ENCODE measurements around the gene MDM4. TPM values are rescaled to one million over a fixed set of nuclear protein-coding genes. Genes with fewer than 3 reads are reported as not detected.

Gene MDM4
- total and polyA plus RNA-seq, 2 donors (not counting 1 experiment from before 2014, with no cell fraction given), result 46.6 to 374 TPM

DNA sequence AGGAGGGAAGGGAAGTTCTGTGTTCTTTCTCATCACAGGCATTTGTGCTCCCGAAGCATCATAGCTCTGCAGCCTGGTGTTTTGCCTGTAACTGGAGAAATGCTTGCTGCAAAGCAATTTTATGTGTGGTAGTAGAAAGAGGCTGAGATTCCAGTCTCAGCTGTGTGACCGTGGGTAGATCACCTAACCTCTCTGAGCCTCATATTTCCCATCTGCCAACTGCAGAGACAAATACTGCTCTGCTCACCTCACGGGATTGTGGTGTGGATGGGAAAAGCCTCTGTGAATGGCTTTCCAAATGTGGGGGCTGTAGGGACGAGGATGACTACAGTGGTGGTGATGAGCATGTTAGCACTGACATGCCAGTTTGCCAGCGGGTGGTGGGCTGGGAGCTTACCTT, 84.0 kb downstream of the MDM4 start:
- Histone ChIP-seq H3K4me3 (ENCODE audit: control extremely low read depth in 1 of 5, extremely low read depth in 1 of 5, insufficient read depth in 1 of 5, low read depth in 2 of 5, low read length in 4 of 5) (no peak overlapping the region), H3K79me2 (ENCODE audit: control insufficient read depth, insufficient read depth, low read length) (no peaks in the 10 kb centered on the region), H4K20me1 (ENCODE audit: control insufficient read depth, insufficient read depth, low read length, poor library complexity, severe bottlenecking) (no peaks in the 10 kb centered on the region), H3K9ac (ENCODE audit: low read length) (no peak overlapping the region), H3K36me3 (replicated peaks in 1 of 2; ENCODE audit: control extremely low read depth in 1 of 2, control insufficient read depth in 1 of 2, extremely low read depth in 1 of 2, insufficient read depth in 2 of 2, low read length in 1 of 2) (peaks cover 0 to 11% of the 10 kb centered on the region in 2 experiments), H3K27me3 (replicated peaks in 1 of 4; ENCODE audit: control extremely low read depth in 1 of 4, control insufficient read depth in 3 of 4, insufficient read depth in 4 of 4, low read length in 3 of 4) (no peaks in the 10 kb centered on the region), H3K27ac (ENCODE audit: low read length in 2 of 2) (no peak overlapping the region), H3K4me2 (replicated peaks; ENCODE audit: low read depth, low read length, poor library complexity, severe bottlenecking) (no peak overlapping the region), H3K4me1 (ENCODE audit: control insufficient read depth in 2 of 2, insufficient read depth in 2 of 2, low read length in 2 of 2) (peaks cover 0 to 5% of the 10 kb centered on the region in 2 donors), H2AFZ (ENCODE audit: insufficient read depth, low read depth, low read length, poor library complexity, severe bottlenecking) (no peak overlapping the region), H3K9me3 (ENCODE audit: control extremely low read depth in 1 of 3, control insufficient read depth in 2 of 3, insufficient read depth in 1 of 3, low read length in 2 of 3) (no peaks in the 10 kb centered on the region)
- Mint-ChIP-seq H3K27me3 (no peaks in the 10 kb centered on the region), H3K4me1 (peaks cover 12% of the 10 kb centered on the region), H3K9me3 (ENCODE audit: insufficient read depth) (no peaks in the 10 kb centered on the region), H3K4me3 (no peak overlapping the region), H3K27ac (no peak overlapping the region)
- ATAC-seq (ENCODE audit: low read depth) (no peak), DNase-seq (no peak)
- 91% methylated on average over 4 of the region's 5 CpGs for WGBS (ENCODE audit: insufficient coverage)
- ChIA-PET CTCF (interaction anchor here (1.5 kb wide), 1 partner anchor 12 kb away, joined by 3 read pairs; no protein-coding TSS in a partner anchor), POLR2A (no interaction called here)
- TF ChIP-seq EZH2 (IDR thresholded peaks at IDR 0.05; ENCODE audit: borderline replicate concordance, insufficient read depth, low read depth, low read length, poor library complexity, severe bottlenecking), result no peak
- no peak for TF ChIP-seq CTCF (IDR thresholded peaks at IDR 0.05)
- intact Hi-C loops (cut with micrococcal nuclease), result no loop called here

DNA sequence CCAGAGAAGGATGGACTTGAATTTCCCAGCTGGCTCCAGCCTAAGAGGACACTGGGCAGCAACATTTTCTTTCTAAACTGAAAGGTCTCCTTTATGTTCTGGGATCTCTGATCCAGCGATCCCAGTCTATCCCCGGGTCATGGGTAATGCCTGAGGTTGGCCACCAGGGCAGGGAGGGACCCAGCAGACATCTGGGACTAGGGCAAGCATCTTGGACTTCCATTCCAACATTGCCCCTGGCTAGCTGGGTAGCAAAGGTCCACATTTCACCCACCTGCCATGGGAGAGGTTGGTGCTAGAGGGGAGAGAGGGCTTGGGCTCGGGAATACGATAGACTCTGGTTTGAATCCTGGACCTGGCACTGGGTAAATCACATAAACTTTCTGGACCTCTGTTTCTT, 84.8 kb downstream of the MDM4 start:
- H3K9me3 ChIP-seq (ENCODE audit: control extremely low read depth in 1 of 3, control insufficient read depth in 2 of 3, insufficient read depth in 1 of 3, low read length in 2 of 3), result peaks cover 0 to 3% (median 0%) of the 10 kb centered on the region in 3 donors
- H3K27me3 ChIP-seq (replicated peaks in 1 of 4; ENCODE audit: control extremely low read depth in 1 of 4, control insufficient read depth in 3 of 4, insufficient read depth in 4 of 4, low read length in 3 of 4), result no peaks in the 10 kb centered on the region
- Mint-ChIP-seq H3K27ac (no peak overlapping the region), H3K9me3 (ENCODE audit: insufficient read depth) (no peaks in the 10 kb centered on the region), H3K4me3 (no peak overlapping the region), H3K27me3 (no peaks in the 10 kb centered on the region), H3K4me1 (peaks cover 12% of the 10 kb centered on the region)
- 93% methylated on average over 4 of the region's 4 CpGs for WGBS (ENCODE audit: insufficient coverage)
- no peak overlapping the region for H2AFZ ChIP-seq (ENCODE audit: insufficient read depth, low read depth, low read length, poor library complexity, severe bottlenecking)
- no peak for TF ChIP-seq EZH2 (IDR thresholded peaks at IDR 0.05; ENCODE audit: borderline replicate concordance, insufficient read depth, low read depth, low read length, poor library complexity, severe bottlenecking)
- TF ChIP-seq CTCF (IDR thresholded peaks at IDR 0.05), result no peak
- H3K36me3 ChIP-seq (replicated peaks in 1 of 2; ENCODE audit: control extremely low read depth in 1 of 2, control insufficient read depth in 1 of 2, extremely low read depth in 1 of 2, insufficient read depth in 2 of 2, low read length in 1 of 2), result peaks cover 0 to 11% of the 10 kb centered on the region in 2 experiments
- H3K4me3 ChIP-seq (ENCODE audit: control extremely low read depth in 1 of 5, extremely low read depth in 1 of 5, insufficient read depth in 1 of 5, low read depth in 2 of 5, low read length in 4 of 5), result no peak overlapping the region
- ChIA-PET POLR2A (no interaction called here), CTCF (no interaction called here)
- H4K20me1 ChIP-seq (ENCODE audit: control insufficient read depth, insufficient read depth, low read length, poor library complexity, severe bottlenecking), result no peaks in the 10 kb centered on the region
- H3K4me1 ChIP-seq (ENCODE audit: control insufficient read depth in 2 of 2, insufficient read depth in 2 of 2, low read length in 2 of 2), result peaks cover 0 to 5% of the 10 kb centered on the region in 2 donors
- H3K27ac ChIP-seq (ENCODE audit: low read length in 2 of 2), result no peak overlapping the region
- DNase-seq, result no peak
- intact Hi-C loops (cut with micrococcal nuclease), result no loop called here
- no peak for ATAC-seq (ENCODE audit: low read depth)
- no peaks in the 10 kb centered on the region for H3K79me2 ChIP-seq (ENCODE audit: control insufficient read depth, insufficient read depth, low read length)
- H3K4me2 ChIP-seq (replicated peaks; ENCODE audit: low read depth, low read length, poor library complexity, severe bottlenecking), result no peak overlapping the region
- H3K9ac ChIP-seq (ENCODE audit: low read length), result no peak overlapping the region
